HG02973 (cell line): ENCODE results near the gene ECE1.
A peak's percentile ranks its signal among the peaks of the same experiment; 100 is the strongest.
"Not testable (repeated sequence)": the region's sequence is repeated elsewhere in the genome, so short reads cannot be mapped to it uniquely, and the experiment has no call there.

ENCODE experiments used
- ATAC-seq: cut with Tn5 transposase; IDR thresholded peaks from one replicate; pipeline ENCODE4 v1.9.1; 2021; ENCODE audit warnings: moderate library complexity; ENCODE audit not compliant: unreplicated experiment

ECE1 gene

DNA sequence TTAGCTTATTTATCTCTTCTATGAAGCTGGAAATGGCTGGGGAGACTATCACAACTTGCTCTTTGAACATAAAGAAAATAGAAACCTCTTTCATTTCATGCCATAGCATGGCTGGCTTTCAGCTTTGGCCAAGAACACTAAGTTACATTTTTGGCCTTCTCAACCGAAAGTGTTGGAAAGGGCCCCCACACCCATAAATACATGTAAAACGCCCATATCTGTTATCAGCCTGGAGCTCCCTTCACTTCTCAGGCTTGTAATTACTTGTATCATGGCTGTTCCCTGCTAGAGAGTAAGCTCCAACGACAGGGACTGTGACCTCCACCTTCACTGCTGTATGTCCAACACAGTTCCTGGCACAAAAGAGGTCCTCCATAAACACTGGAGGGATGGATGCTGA is 100.8 kb downstream of the ECE1 start:
- ATAC-seq, result no peak

DNA sequence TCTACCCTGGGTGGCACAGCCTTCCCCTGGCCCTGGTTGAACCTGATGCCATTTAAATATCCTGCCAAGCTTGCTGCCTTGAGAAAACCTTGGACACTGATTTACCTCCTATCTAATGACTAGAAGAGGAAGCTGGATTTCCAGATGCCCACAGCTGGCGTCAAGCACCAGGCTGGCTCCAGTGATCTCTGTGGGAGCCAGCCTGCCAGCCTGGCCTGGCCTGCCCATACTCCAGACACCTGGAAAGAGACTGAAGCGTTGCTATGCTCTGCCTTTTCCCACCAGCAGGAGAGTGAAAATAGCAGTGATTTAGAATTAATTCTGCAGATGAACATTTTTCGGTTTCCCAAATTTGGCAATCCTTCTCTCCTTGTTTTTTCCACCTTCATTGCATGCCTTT is 102.0 kb downstream of the ECE1 start:
- ATAC-seq, result no peak

DNA sequence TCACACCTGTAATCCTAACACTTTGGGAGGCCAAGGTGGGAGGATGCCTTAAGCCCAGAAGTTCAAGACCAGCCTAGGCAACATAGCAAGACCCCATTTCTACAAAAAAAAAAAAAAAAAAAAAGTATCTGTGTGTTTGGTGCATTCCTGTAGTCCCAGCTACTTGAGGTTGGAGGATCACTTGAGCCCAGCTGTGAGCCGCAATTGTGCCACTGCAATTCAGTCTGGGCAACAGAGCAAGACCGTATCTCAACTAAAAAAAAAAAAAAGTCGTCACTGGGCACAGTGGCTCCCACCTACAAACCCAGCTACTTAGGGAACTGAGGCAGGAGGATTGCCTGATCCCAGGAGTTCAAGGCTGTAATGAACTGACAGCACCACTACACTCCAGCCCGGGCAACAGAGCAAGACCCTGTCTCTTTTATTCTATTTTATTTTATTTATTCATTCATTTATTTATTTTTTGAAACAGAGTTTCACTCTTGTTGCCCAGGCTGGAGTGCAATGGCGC is 105.0 kb downstream of the ECE1 start:
- ATAC-seq, result no peak

DNA sequence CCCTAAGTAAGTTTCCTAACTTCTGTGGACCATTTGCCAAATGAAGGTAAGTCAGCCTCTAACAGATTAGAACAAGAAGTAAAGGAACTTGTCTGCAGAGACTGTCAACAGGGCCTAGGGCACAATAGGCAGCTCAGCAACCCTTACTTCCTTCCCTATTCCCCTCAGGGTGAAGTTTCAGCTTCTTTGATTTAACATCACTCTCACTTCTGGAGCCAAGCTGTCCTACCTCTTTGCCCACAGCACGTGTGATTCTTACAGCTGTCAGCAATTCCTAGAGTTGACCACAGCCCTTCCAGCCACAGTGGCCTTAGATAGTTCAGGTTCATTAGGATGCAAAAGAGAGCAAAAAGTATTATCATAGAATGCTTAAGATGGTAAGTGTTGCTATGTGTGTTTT is 106.0 kb downstream of the ECE1 start:
- no peak for ATAC-seq

DNA sequence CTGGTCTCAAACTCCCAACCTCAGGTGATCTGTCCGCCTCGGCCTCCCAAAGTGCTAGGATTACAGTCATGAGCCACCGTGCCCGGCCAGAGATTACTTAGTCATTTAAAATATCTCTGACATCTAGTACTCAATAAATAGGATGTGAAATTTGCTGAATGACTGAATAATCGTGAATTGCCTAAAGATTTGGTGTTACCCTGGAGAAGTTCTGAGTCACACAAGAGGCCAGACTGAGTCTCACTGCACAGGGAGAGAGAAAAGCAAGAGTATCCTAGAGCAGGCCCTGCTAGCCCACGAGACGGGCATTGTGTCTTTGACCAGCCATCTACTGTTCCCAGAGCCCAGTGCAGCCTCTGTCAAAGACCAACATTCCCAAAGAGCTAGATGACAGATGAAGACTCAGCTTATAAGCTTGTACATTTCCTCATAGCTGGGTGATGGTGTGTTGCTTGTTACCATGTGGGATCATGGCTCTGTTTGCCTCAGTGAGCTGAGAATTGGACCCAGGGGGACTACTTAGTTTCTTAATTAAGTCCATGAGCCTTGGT is 108.0 kb downstream of the ECE1 start:
- no peak for ATAC-seq

DNA sequence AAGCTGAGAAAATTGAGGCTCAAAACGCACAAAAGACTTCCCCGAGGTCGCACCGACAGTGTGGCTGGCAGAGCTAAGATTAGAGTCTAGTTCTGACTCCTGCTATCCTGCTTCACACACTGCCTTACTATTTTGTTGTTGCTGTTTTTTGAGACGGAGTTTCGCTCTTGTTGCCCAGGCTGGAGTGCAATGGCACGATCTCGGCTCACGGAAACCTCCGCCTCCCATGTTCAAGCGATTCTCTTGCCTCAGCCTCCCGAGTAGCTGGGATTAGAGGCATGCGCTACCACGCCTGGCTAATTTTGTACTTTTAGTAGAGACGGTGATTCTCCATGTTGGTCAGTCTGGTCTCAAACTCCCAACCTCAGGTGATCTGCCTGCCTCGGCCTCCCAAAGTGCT is 112.0 kb downstream of the ECE1 start:
- not testable (repeated sequence) for ATAC-seq

DNA sequence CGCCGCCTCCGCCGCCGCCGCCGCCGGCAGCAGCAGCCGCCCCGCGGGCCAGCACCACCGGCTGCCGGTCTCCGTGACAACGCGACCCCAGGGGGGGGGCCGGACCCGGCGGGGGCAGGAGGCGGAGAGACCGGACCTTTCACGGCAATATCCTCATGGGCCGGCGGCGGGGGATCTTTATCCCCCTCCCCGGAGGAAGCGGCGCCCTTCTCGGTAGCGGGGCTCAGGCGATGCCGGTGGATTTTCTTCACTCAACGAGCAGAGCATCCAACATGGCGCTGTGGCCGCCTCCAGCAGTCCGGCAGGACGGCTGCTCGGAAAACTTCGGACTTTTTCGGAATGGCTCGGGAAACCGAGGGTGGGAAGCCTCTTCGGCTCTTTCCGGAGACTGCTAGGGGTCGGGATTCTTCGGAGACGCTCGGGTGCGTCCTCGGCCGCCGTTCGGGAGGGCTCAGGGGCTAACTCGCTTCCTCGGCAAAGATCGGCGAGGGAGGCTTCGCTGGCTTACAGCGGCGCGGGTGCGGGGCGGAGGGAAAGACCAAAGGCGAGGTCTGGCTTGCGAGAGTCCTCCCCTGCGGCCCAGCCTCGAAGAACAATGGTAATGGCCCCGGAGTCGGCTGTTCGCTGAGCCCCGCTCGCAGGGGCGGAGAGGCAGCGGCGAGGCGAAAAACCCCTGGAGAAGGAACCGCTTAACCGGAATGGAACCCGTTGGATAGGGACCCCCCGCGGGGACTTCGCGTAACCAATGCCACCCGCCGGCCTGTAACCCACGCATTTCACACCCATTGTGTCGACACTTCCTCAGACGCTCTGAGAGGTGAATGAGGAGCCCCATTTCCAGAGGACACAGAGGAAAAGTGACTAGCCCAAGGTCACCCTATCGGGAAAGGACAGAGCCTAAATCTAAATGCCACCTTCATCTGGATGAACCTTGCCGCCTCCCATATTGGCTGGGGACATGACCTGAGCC is 113.4 kb downstream of the ECE1 start, which contains the start of gene EIF4G3:
Gene EIF4G3 (minus strand): TSS at position 312 of the 970 bp plus-strand sequence. CDS start 174,155 bp downstream, outside the sequence.
- ATAC-seq, result peak; percentile 84

DNA sequence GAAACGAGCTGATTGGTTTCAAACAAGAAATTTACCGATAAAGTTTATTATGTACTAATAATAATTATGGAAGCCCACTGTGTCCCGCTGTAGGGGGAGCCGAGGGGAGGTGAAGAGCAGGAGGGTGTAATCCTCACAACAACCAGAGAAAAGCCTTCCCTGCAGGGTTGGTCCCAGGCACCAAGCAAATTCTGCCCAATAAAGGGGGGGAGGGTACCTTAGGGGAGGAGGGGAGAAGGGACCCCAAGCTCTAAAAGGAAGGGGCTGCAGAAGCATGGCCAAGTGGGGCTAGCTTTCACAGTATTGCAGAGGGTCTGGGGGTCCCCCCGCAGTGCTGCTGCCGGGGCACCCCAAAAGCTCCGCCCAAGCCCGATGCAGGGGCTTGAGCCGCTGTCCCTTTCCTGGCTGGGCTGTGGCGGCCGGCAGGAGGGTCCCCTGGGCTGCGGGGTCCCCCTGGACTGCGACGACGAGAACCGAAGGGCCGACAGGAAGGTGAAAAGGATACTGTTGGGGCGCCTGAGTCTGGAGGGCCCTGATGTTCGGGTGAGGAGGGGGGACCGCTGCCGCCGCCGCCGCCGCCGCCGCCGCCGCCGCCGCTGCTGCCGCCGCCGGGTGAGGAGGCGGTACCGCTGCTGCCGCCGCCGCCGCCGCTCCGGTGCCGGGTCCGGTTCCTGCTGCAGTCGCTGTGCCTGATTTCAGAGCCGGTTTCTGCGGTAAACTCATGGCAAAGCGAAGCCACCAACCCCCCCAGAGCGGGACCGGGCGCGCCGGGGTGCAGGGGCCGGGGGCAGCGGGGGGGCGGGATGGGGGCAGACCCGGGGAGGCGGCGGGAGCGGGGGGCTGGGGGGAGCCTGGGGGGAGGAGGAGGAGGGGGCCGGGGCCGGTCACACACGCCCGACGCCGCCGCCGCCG is 114.3 kb downstream of the ECE1 start:
- ATAC-seq, result peak; percentile 17

DNA sequence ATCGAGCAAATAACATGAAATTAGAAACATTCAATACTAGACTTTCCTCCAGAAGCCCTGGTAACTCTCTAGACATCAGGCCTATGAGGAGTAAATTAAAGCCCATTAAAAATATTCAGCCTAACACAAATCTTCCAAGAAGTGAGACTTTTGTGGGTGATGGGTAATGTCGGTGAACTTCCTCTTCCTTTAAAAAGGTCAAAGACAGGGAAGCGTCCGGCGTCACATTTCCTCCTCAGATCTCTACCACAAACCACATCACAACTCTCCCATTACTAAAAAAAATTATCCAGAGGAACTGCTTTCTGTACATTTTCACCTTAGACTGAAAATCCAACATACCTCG is 115.0 kb downstream of the ECE1 start:
- no peak for ATAC-seq

DNA sequence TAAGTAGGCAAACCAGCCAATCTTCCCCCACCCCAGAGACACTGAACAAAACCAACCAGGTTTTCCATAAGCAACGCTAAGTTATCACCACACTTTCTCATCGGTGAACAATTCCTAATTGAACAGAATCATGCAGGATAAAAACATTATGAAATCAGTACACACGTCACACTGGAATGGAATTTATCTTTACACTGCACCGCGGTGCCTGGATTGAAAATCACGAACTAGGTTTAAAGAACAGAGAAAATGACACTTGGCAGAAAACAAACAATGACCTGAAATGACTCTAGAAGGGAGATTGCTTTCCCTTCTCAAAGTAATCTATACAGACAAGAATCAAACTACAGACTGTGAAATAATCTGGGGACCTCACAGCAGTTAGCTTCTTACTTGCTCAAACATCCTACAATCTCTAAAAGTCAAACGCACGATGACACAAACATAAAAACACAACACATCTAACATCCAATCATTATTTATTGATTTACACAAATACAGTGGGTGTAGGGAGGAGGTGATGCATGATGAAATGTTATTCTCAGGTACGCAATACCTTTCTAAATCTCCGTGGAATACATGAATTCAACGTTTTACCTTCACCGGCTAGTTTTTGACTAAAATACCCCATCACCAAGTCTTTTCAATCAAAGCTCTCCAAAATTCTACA is 115.5 kb downstream of the ECE1 start:
- no peak for ATAC-seq

DNA sequence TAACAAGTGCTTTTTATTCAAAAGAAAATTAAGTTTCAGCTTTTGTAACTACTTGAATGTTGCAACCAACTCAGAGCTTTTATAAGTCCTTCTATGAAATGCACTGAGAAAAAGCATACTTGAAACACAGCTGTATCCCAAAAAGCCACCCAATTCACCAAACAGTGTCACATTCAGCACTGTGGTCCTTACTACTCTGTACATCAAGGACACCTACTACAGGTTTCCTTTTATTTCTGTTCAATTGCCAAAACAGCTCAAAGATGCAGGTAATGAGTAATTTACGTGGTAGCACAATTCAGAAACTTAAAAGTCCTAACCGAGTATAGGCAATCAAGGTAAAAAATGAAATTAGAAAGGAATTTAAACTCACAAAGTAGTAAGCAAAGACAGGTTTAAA is 116.0 kb downstream of the ECE1 start:
- ATAC-seq, result no peak

DNA sequence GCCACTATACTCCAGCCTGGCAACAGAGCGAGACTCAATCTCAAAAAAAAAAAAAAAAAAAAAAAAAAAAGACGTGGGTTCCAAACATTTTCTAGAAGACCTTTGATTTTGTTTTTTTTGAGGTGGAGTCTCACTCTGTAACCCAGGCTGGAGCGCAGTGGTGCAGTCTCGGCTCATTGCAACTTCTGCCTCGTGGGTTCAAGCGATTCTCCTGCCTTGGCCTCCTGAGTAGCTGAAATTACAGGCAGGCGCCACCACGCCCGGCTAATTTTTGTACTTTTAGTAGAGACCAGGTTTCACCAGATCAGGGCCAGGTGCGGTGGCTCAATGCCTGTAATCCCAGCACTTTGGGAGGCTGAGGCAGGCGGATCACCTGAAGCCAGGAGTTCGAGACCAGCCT is 117.2 kb downstream of the ECE1 start:
- not testable (repeated sequence) for ATAC-seq

DNA sequence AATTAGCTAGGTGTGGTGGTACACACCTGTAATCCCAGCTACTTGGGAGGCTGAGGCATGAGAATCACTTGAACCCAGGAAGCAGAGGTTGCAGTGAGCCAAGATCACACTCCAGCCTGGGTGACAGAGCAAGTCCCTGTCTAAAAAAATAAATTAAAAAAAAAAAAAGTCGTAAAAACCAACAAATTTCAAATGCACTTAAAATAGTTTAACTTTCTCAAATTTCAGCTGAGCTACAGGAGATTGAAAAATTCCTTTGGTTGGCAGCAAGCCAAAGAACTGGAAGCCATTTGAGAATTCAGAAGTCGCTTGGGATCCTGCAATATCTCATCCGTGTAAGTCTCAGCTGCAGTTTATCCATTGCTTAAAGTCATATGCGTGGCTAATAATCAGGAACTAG is 119.4 kb downstream of the ECE1 start:
- not testable (repeated sequence) for ATAC-seq

DNA sequence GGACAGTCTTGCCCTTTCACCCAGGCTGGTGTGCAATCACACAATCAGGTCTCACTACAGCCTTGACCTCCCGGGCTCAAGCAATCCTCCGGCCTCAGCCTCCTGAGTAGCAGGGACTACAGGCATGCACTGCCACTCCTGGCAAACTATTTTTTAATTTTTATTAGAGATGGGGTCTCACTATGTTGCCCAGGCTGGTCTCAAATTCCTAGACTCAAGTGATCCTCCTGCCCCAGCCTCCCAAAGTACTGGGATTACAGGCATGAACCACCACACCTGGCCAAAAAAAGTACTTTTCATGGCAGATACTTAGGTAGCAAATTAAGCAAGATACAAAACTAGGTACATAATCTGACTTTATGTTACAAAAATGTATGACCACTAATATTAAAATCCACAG is 121.8 kb downstream of the ECE1 start:
- ATAC-seq, result no peak
